Myometrial cell (primary cell): ENCODE data around the gene RAE1. TPM values are rescaled to one million over a fixed set of nuclear protein-coding genes. Genes with fewer than 3 reads are reported as not detected.

ENCODE experiments used
- total RNA-seq: library from RNA; depleted of rRNA; stranded (reverse); fragments of >200 nt; gene quantifications from 2 replicates; pipeline ENCODE4 v1.2.3, GENCODE V29; 2015

RAE1 gene, protein sequence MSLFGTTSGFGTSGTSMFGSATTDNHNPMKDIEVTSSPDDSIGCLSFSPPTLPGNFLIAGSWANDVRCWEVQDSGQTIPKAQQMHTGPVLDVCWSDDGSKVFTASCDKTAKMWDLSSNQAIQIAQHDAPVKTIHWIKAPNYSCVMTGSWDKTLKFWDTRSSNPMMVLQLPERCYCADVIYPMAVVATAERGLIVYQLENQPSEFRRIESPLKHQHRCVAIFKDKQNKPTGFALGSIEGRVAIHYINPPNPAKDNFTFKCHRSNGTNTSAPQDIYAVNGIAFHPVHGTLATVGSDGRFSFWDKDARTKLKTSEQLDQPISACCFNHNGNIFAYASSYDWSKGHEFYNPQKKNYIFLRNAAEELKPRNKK
- total RNA-seq: 37.0 and 45.6 TPM in 2 replicates

DNA sequence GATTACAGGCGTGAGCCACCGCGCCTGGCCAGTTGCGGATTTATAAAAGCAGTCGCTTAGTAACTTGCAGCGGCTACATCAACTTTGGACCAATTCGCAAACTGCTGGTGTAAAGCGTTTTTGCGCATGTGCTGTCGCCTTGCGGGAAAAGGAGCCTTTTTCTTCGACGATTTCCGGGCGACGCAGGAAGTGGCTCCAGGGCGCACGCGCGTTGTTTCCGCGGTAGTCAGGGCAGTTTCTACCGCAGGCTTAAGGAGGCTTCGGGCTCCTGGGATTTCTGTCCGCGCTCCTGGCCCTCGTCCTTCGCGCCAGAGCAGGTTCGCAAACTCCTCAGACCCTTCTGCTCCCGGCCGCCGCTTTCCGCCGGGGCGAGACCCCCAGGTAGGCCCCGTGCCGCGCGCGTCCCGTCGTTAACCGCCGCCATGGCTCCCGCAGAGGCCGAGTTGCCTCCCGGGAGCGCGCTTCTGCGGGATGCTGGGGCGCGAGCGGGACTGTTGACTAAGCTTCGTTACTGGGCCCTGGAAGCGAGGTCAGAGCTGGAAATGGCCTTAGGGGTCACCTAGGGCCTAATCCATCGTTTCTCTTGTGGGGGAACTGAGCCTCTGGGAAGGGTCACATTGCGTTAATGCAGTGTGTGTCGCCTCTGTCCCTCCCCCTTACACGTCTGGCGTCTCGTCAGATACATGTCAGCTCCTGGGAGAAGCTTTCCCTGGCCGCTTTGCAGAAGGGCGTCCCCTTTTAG lies at the start of gene RAE1:
TSS of gene RAE1 (plus strand) at position 214 of the 742 bp plus-strand sequence. CDS start 2,784 bp downstream, outside the sequence.

GRCh38 chr20:57329608-57330221 lies 21.3 kb upstream of the RAE1 start, which contains the start of gene SPO11:
SPO11 (plus strand) TSS chr20:57329803; CDS start chr20:57329868, 65 bp downstream.

DNA sequence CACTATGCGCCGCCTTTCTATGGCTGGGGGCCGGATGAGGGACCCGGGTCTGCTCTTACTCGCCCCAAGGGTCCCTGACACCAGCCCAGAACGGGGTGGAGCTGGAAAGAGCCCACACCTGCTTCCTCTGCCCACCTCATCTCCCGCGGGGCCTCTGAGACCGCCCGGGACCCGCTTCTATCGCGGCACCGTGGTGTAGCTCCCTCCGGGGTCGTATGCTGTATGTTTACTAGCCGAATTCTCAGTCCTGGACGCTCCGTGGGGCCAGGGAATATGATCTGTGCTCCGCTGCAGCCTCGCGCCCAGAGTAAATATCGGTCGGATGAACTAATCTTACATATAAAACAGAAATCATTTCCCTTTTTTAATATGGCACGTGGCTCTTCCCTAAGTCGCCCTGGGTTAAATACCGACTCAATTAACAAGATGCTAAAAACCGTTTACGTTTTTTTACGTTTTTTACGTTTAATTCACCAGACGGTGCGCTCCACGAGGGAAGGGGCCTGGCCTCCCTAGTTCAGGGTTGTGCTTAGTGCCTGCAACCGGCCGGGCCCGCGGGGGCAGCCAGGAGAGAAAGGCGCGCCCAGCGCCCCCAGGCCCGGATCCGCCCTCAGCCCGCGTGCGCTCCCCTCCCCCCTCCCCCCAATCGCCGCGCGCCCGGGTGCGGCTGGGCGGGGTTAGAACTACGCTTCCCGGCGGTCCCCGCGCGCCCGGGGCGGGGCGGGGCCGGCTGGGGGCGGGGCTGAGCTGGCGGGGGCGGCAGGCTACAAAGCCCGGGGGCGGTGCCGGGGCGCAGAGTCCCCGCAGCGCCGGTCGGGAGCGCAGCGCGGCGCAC lies 39.8 kb downstream of the RAE1 start, which contains the start of gene RBM38:
TSS of gene RBM38 (plus strand) at position 793 of the 835 bp plus-strand sequence. CDS start 186 bp downstream, outside the sequence.

Other genes starting within 250 kb of the RAE1 start
- gene BMP7, start 84.6 kb upstream of the RAE1 start, total RNA-seq: not detected in 2 replicates
- gene SPO11, start 21.5 kb upstream of the RAE1 start, total RNA-seq: not detected in 2 replicates
- gene RBM38, start 40.1 kb downstream of the RAE1 start, total RNA-seq: 5.2 and 5.7 TPM in 2 replicates
- gene CTCFL, start 173.9 kb downstream of the RAE1 start, total RNA-seq: not detected in 2 replicates
- gene PCK1, start 209.9 kb downstream of the RAE1 start, total RNA-seq: not detected in 2 replicates